NCI-H2196 (cell line): ENCODE data around the gene DAP.
"Not testable (repeated sequence)": the region's sequence is repeated elsewhere in the genome, so short reads cannot be mapped to it uniquely, and the experiment has no call there.

Experiments used
- DNase-seq: peaks from one replicate; lab custom pipeline; 2025; ENCODE audit not compliant: unreplicated experiment; lab: John Stamatoyannopoulos, UW

The DAP gene

GRCh38 chr5:10761185-10761932 is at the start of gene DAP:
DAP (minus strand) TSS chr5:10761234; CDS start chr5:10761068, 166 bp downstream.
- DNase-seq, result peak; percentile 90

- DNase-seq, result no peak
Observed at GRCh38 chr5:10808347-10809226, 47.6 kb upstream of the DAP start.

DNA sequence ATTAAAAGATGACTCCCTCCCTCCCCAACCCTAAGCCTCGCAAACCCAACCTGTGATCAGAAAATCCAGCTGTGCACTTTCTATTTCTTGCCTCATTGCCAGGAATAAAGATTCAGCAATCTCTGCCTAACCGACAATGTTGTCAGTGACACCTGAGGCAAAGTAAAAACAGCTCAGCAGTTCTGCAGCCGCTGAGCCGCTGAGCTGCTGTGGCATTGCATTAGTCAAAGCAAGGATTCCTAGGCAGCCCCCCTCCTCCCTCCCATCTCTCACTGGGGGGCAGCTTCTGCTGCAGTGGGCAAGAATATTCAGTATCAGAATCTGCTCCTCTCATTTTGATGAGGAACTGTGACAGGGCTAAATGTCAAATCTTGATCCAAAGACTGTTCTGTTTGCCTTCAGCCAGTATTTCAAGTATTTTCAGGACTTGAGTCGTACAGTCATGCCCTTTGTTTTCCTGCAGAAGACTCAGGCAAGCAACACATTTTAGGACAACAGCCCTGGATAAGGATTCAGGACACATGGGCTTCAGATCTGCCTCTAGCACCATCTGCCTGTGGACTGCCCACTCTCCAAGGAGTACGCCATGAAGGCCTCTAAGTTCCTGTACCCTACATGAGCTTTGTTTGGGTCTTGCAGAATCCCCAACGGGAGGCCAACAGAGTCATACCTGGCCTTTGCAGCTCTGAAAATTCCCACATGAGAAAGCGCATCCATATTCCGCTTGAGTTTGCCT is 41.1 kb upstream of the DAP start:
- DNase-seq, result no peak

GRCh38 chr5:10800852-10801251 is 39.8 kb upstream of the DAP start:
- DNase-seq, result no peak

- DNase-seq, result no peak
Observed at GRCh38 chr5:10797261-10797660, 36.2 kb upstream of the DAP start.

DNA sequence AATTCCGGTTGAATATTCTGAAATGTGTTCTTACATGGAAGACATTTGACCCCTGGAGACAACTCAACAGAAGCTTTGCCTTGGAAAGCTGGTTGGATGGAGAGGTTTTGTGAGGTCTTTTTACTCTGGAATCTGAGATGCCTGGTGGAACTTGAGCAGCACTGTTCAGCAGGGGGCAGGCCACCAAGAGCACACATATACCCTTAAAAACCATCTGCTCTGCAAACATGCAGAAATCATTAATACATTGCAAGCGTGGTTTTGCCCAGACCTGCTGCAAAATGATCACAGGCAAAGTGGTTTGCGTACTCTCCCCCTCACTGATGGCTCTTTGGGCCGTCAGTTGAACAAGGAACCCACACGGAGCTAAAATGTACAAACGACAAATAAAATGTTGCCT is 32.8 kb upstream of the DAP start:
- DNase-seq, result no peak

- DNase-seq, result no peak
Observed at GRCh38 chr5:10792336-10792735, 31.3 kb upstream of the DAP start.

DNA sequence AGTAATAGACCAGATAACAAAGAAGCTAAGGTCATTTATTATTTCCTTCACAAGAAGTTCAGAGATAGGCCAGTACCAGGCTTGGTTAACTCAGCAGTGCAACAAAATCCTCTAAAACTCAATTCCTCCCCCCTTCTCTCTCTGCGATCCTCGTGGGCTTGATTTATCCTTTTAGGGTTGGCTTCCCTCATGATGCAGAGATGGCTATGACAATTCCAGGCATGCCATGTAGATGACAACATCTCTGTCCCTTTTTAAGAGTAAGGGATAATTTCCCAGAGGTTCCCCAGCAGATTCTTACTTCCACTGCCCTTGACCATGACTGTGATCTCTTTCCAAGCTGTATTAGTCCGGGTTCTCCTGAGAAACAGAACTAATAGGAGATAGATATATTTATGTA is 28.7 kb upstream of the DAP start:
- DNase-seq, result no peak

- DNase-seq, result no peak
Observed at GRCh38 chr5:10789021-10789420, 28.0 kb upstream of the DAP start.

DNA sequence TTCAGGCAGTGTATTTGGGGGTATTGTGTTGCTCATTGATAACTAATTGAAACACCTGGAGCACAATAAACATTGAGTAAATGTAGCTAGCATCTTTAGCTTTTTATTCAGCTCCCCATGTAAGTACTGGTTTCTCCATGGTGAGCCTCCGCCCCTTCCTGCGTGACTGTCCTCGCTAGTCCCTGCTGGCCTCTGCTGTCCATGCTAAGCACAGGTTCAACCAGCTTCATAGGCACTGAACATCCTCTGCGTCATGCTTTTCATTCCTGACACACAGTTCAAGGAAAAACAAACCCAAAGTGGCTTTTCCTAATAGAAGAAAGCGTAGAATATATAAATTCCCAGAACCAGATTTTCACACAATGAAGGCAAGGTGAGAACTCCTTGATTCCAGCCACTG is 27.3 kb upstream of the DAP start:
- no peak for DNase-seq

- no peak for DNase-seq
Observed at GRCh38 chr5:10786835-10787234, 25.8 kb upstream of the DAP start.

- DNase-seq, result not testable (repeated sequence)
Observed at GRCh38 chr5:10780208-10780607, 19.2 kb upstream of the DAP start.

DNA sequence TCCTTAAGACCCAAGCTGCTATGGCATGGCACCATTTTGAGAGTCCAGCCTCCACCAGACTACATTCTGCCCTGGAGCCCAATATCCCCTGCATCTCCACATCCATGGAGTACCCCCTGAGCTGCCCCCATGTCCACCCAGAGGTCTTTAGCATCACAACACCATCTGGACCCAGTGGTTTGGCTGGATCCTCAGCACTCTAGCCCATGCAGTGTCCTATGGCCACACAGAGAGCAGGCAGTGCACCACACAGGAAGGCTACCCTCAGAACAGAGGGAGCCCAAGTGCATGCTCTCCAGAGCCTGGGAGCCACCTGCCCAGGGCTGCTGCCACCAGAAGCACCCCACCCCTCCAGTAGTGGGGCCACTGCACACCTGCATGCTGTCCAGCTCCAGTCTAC is 18.6 kb upstream of the DAP start:
- DNase-seq, result no peak

DNA sequence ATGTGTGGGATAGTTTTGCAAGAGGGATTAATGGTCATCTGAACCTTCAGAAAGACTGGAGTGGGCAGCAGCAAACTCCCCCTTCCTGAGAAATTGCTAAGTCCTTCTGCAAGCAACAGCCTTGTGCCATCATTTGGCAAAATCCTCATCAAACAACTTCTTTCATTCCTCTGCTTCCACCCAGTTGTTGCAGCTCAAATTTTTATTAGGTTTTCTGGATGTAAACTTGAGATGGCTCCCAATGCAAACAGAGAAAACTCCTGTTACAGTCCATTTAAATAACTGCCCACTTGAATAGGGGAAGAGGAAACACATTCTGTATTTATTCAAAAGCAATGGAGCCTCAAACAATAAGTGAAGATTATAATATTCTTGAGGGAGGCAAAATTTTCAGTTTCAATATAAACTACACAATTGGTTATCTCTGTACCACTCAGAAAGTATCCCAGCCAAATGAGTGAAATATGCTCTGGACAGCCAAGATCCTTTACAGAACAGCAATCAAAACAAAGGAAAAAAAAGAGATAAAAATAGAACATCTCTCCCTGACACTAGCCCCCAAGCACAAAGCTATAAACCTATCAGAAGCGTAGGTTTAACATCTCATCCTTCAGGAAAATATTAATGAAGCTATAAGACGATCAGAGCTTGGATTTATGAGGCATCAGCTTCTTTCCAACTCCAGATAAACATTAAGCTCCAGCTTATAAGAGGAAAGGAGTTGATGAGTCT is 17.3 kb upstream of the DAP start:
- no peak for DNase-seq

DNA sequence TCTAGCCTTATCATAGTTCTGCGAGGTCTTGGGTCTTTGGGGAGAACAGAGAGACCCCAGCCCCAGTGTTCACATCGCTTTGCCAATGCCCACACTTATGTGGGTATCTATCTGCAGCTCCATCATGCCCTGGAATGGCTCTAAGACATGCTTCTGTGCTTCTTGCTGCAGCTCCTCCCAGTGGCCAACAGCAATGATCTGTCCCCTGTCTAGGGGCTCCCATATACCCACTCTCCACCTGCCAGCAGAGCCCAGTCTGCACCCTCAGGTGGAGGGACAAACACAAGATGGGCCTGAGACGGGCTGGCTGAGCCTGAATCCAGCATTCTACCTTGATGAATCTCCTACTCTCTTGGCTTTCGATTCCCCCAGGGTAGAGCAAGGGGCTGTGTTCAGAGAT is 14.6 kb upstream of the DAP start:
- DNase-seq, result no peak

DNA sequence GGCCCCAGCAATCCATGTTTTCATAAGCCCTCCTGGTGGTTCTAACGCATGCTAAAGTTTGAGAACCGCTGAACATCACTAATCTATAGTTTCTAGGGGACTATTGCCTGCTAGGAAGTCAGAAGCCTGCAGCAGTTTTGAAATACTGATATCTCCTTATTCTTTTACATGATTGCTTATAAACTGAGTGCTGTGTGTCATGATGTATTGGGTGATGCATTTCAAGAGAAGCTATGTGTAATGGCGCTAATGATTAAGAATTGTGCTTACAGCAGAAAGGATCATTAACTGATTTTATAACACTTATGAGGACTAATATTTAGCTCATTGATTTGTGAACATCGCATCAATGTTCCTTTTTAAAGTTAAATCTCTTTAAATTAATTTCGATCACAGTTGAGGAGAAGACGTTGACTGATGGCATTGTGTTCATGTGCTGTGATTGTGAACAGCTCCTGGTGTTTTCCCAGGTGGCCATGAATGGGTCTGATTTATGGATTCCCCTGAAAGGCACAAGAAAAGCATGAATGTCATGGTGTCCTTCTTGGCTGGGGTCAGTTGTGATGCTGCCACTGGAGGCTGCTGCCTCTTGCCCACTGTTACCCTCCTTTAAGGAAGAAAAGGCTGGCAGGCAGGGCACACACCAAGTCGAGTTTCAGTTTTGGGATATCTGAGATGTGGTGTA is 12.0 kb upstream of the DAP start:
- no peak for DNase-seq

DNA sequence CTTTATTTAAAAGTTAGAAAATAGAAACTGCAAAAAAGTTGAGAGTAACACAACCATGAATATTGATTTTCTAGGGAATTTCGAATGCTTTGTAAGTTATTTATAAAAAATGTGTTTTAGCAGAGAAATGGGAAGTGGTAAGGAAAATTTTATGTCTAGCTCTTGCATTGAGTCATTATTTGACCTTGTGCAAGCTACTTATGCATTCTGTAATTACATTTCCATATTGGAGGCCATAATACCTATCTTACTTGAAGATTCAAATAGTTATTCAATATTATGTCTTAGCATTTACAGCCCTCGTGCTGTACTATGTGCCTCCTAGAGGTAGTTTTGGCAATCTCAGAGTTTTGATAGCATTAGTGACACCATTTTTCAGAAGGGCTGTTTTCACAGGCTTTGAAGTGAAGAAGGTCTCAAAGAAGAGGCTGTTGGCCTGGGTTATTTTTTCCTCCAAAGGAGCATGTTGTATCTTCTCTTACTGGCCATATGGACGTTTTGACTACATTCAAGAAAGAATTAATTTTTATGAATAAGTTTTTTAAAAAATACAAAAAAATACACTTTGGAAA is 7.4 kb upstream of the DAP start:
- no peak for DNase-seq

DNA sequence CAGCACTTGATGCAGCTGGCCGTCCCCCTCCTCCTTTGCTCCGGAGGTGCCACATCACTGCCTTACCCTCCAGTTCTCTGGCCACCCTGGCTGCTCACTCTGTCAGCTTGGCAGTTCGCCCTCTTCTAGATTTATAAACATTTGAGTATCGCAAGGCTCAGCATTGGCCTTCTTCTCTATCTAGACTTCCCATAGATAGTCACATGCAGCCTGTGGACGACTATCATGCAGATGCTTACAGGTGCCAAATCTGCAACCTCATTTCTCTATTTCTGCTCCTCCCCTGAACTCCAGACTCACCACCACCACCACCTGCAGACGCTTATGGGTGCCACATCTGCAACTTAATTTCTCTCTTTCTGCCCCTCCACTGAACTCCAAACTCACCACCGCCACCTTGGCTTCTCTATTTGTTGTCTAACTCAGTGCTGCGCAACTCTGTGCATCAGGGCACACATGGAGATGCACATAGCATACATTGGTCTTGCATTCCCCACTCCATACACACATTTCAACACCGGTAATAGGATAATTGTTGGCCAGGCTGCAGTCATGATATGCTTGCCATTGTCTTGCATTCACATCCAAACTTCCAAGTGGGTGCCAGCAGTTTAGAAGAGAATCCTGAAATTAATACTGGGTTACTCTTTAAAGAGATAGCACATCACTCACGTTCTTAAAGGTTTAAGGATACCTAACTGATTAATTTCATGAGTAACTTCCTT is 1.9 kb upstream of the DAP start:
- no peak for DNase-seq
